Muscle of leg (tissue), 11 donors: Measurements from ENCODE around the gene MLPH. TPM values are rescaled to one million over a fixed set of nuclear protein-coding genes. Genes with fewer than 3 reads are reported as not detected.

Experiments
- DNase-seq: peaks from one replicate; pipeline ENCODE4 v3.0.0; 2013
- H3K27ac ChIP-seq: one replicate; pipeline ENCODE4 v1.5.1; 2013; ENCODE audit warnings: mild to moderate bottlenecking, low read length, control low read depth
- H3K27me3 ChIP-seq: one replicate; pipeline ENCODE4 v1.6.1; 2013; ENCODE audit warnings: low read length; ENCODE audit not compliant: control insufficient read depth, insufficient read depth
- H3K36me3 ChIP-seq: one replicate; pipeline ENCODE4 v1.6.1; 2013; ENCODE audit warnings: low read length; ENCODE audit not compliant: control insufficient read depth, insufficient read depth
- H3K4me1 ChIP-seq: one replicate; pipeline ENCODE4 v1.6.1; 2013; ENCODE audit warnings: low read length; ENCODE audit not compliant: control insufficient read depth, insufficient read depth
- H3K4me3 ChIP-seq: one replicate; pipeline ENCODE4 v1.5.1; 2013; ENCODE audit warnings: low read length, control low read depth
- H3K9me3 ChIP-seq: replicated peaks from 2 replicates; pipeline ENCODE4 v1.6.1; 2013; ENCODE audit warnings: low read depth, low read length; ENCODE audit not compliant: control insufficient read depth
- WGBS: methylation state at CpG from one replicate; pipeline ENCODE4 v1.1.5; 2013; ENCODE audit warnings: missing lambda C conversion rate; ENCODE audit not compliant: insufficient coverage; 5-methylcytosine and 5-hydroxymethylcytosine counted together
- polyA plus RNA-seq, 8 donors: library from polyadenylated mRNA; unstranded; fragments of 120-200 nt; gene quantifications; one replicate each; pipeline versions ENCODE4 v1.2.1 to v1.2.3, GENCODE V29; 2013; ENCODE audit warnings: inconsistent platforms in 1 of 8, low replicate concordance in 1 of 8; ENCODE audit not compliant: insufficient read length in 8 of 8, insufficient read depth in 1 of 8
- total RNA-seq: library from RNA; stranded (reverse); fragments of 120-200 nt; gene quantifications from one replicate; pipeline ENCODE4 v1.2.4, GENCODE V29; 2013

The MLPH gene
- total and polyA plus RNA-seq, 9 donors, result 0.22 to 4.5 (median 0.96) TPM

DNA sequence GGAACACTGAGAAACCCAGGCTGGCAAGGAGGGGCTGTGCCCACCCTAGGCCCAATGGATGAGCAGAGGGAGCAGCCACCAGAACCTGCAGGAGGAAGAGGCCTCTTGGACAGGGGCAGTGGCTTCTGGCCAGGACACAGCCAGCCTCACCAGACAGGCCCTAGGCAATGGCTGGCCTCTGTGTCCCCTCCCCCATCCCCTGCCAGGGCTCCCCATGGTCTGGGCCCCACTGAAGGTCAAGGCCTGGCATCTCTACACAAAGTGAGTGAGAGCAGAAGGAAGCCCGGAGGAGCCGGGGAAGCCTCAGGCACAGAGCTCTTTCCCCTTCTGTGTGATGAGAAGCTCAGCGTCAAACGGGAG is 85.7 kb downstream of the MLPH start:
- 64% methylated on average over 2 of the region's 4 CpGs for WGBS

DNA sequence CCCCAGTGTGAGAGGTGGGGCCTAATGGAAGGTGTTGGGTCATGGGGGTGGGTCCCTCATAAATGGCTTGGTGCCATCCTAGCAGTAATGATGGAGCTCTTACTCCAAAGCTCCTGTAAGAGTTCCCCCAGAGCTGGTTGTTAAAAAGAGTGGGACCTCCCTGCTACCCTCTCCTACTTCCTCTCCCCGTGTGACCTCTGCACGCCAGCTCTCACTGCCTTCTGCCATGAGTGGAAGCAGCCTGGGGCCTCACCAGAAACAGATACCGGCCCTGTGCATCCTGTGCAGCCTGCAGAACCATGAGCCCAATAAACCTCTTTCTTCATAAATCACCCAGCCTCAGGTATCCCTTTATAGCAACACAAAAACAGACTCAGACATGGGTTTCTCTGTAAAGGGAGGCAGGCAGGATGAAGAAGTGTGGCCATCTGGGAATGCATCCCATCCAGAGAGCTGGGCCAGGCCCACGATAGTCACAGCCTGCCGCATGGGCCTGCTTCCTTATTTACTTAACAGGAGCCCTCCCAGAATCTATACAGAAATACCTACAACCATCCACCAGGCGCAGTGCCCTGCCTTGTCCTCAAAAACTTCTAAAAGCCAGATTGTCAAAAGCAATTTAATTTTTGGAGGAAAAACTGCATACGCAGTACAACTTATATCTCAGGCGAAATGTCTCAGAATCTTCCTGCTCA is 86.8 kb downstream of the MLPH start:
- Histone ChIP-seq H3K27ac (no peak overlapping the region), H3K4me1 (peaks cover 22% of the 10 kb centered on the region), H3K9me3 (no peaks in the 10 kb centered on the region), H3K27me3 (no peaks in the 10 kb centered on the region), H3K36me3 (no peaks in the 10 kb centered on the region), H3K4me3 (no peak overlapping the region)
- DNase-seq, result no peak
- WGBS, result 88% methylated on average over 5 of the region's 8 CpGs

More for the DNA sequence above, 85.7 kb downstream of the MLPH start:
- no peak for DNase-seq
- H3K27ac ChIP-seq, result no peak overlapping the region
- no peaks in the 10 kb centered on the region for H3K27me3 ChIP-seq
- peaks cover 22% of the 10 kb centered on the region for H3K4me1 ChIP-seq
- H3K9me3 ChIP-seq, result no peaks in the 10 kb centered on the region
- H3K4me3 ChIP-seq, result no peak overlapping the region
- no peaks in the 10 kb centered on the region for H3K36me3 ChIP-seq

DNA sequence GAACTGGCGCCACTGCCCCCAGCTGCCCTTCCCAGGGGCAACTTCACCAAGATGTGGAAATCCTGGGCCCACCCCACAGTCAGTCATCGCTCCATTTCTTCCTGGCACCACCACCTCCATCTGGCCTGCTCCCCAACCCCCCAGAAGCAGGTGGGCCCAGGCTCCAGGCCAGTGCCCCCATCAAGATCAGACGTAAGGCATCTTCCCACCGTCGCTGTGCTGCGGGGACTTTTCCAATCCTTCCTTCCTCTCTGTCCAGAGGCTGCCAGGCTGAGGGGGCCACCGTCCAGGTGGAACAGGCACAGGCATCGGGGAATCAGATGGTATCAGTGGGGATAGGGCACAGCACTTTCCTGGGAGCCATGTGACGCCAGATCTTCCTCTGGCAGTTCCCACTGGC is 87.4 kb downstream of the MLPH start:
- peaks cover 22% of the 10 kb centered on the region for H3K4me1 ChIP-seq
- no peaks in the 10 kb centered on the region for H3K27me3 ChIP-seq
- no peak overlapping the region for H3K27ac ChIP-seq
- no peak overlapping the region for H3K4me3 ChIP-seq
- H3K36me3 ChIP-seq, result no peaks in the 10 kb centered on the region
- WGBS, result 84% methylated on average over 9 of the region's 9 CpGs
- H3K9me3 ChIP-seq, result no peaks in the 10 kb centered on the region
- no peak for DNase-seq

DNA sequence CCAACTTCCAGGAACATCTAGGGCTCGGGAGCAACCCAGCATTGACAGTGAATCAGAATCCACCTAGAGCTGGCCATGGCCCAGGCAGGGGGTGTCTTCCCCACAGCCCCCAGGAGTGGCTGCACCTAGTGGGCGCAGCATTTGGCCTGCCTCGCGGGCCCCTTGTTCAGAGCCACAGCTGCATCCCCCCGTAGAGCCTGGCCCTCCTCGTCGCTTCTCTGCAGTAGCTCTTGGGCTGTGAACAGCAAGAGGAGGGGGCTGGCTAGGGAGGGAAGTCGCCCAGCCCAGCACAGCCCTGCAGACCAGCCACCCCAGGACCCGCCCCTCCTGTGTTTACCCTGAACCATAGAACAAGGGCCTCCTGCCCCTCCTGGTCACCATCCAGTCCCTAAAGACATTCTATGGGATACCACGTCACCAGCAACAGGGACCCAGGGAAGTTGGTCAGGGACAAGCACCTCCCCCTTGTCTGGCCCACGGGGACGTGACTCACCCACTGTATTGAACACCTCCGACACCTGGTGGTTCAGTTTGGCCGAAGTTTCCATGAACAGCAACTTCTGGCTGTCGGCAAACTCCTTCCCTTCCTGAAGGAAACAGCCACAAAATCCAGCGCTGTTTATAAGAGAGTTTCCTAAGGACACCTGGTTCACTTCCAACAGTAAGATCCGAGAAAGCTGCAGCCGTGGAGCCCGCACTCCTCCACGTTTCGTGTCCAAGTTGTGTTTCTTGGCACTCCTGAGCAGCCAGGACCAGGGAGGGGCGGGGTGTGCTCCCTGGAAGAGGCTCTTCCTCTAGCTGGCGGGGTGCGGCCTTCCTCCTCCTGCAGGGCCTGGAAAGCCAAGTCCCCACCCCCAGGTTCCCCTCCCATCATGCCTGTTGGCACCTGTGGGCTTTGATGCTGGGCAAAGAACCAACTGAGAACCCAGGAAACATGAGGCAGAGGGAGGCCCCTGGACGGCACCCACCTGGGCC is 88.1 kb downstream of the MLPH start:
- WGBS, result 48% methylated on average over 20 of the region's 25 CpGs
- Histone ChIP-seq H3K9me3 (no peaks in the 10 kb centered on the region), H3K27ac (no peak overlapping the region), H3K36me3 (no peaks in the 10 kb centered on the region), H3K4me3 (no peak overlapping the region), H3K27me3 (no peaks in the 10 kb centered on the region), H3K4me1 (peaks cover 22% of the 10 kb centered on the region)
- DNase-seq, result peak; percentile 70

DNA sequence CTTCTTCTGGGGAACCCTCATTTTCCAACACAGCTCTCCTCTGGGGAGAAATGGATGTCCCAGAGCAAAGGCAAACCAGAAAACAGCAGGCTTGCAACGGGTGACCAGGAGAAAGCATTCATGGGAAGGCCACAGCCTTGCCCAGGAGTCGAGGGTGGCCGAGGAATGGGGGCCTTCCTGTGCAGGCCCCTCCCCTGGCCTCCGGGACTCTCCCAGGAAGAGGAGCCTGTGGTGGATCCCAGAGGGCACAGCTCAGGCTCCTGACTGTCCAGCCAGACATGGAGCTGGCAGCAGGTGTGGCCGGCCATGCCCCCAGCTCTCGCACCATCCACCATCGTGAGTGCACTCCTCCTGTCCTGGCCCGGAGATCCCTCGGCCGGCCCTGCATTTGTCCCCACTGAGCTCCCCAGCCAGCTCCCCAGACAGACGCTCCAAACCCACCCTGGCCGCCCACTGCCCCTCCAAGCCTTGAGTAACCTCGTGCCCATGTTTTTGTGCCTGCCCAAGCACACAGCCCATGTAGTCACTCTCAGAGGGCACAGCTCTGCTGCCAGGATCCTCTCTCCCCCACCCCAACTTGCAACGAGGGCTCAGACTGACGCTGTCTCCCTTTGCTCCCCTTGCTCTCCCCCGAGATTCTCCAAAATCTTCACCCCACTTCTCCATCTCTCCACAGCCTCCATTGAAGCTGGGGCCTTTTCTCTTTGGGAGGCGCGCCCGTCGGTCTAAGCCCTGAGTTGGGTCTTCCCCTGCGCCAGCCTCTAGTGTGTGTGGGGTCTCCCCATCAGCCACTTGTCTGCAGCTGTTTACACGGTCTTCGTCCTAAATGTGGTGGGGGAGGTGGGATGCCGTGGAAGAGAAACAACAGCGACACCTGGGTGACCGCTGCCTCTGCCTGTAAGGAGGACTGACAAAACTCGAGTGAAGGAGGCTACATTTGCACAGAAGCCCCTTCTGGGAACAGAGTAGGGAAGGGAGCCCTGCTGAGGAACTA is 89.1 kb downstream of the MLPH start:
- Histone ChIP-seq H3K4me3 (no peak overlapping the region), H3K27me3 (no peaks in the 10 kb centered on the region), H3K9me3 (no peaks in the 10 kb centered on the region), H3K36me3 (no peaks in the 10 kb centered on the region), H3K4me1 (peaks cover 22% of the 10 kb centered on the region), H3K27ac (no peak overlapping the region)
- no peak for DNase-seq
- 64% methylated on average over 21 of the region's 27 CpGs for WGBS

DNA sequence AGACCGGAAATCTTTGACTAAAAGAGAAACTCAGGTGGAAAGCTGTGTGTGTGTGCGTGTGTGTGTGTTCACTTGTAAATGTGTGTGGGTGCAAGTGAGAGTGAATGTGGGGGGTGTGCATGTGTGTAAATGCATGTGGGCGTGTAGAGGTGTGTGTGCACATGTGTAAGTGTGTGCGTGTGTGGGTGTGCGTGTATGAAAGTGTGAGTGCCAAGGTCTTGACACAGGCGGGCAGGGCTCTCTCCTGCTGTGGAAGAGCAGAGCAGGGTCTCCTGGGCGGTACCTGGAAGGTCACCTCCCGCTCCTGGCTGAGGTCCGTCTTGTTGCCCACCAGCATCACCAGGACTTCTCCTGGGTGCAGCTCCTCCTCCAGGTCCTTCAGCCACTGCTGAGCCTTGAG is 89.9 kb downstream of the MLPH start:
- Histone ChIP-seq H3K9me3 (no peaks in the 10 kb centered on the region), H3K36me3 (no peaks in the 10 kb centered on the region), H3K4me1 (peaks cover 26% of the 10 kb centered on the region), H3K27ac (no peak overlapping the region), H3K4me3 (no peak overlapping the region), H3K27me3 (no peaks in the 10 kb centered on the region)
- 84% methylated on average over 5 of the region's 9 CpGs for WGBS
- no peak for DNase-seq

DNA sequence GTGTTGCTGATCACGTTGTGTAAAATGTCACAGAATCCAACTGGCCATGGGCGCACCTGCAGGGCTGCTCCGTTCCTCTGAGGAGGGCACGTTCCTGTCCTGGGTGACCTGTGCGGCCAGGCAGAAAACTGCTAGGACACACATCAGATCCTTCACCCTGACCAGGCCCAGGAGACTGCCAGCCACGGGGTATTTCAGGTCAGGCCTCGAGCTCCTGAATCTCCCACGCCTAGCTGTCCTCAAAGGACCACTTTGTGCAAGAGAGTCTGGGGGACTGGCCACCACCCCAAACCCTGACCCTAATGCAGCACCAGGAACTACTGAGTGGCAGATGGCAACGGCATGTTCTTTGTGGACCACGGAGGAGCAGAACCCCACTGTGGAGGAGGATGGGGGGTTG is 90.4 kb downstream of the MLPH start:
- DNase-seq, result no peak
- Histone ChIP-seq H3K4me3 (no peak overlapping the region), H3K27ac (no peak overlapping the region), H3K27me3 (no peaks in the 10 kb centered on the region), H3K9me3 (no peaks in the 10 kb centered on the region), H3K4me1 (peaks cover 26% of the 10 kb centered on the region), H3K36me3 (no peaks in the 10 kb centered on the region)
- 84% methylated on average over 6 of the region's 10 CpGs for WGBS

DNA sequence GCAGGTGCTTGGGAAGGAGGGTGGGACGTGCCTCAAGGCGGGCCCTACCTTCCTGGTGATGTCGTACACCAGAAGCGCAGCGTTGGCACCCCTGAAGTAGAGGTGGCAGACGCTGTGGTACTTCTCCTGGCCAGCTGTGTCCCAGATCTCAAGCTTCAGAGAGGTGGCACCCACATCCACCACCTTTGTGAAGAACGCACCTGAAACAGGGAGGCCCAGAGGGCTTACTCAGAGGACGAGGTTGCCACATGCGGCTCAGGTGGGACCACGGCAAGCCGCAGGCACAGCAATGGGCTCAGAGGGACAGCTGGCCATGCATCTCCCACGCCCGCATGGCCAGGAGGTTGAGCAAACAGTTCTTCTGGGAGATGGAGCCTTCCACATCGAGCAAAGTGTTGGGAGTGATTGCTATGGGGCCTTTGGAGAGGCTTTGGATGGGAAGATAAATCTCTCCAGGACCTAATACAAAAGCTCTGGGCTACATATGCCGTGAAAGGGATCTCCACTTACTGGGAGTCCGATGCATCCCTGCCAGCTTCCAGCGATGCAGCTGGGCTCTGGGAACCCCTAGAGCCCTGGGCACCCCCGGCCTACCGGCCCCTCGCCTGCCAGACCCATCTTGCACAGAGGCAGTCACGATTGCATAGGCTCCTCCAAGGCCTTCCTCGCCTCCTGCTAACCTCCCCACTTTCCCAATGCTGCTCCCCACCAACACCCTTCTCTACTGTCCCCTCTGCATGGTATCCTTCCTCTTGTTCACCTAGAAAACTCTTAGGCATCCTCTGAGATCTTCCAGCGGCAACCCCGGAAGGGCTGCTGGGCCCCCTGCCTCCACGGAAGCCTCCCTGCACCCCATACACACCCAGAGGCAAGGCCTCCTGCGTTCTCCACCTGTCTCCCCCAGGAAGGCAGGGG is 91.2 kb downstream of the MLPH start:
- WGBS, result 89% methylated on average over 23 of the region's 26 CpGs
- H3K36me3 ChIP-seq, result no peaks in the 10 kb centered on the region
- H3K4me1 ChIP-seq, result peaks cover 24% of the 10 kb centered on the region

DNA sequence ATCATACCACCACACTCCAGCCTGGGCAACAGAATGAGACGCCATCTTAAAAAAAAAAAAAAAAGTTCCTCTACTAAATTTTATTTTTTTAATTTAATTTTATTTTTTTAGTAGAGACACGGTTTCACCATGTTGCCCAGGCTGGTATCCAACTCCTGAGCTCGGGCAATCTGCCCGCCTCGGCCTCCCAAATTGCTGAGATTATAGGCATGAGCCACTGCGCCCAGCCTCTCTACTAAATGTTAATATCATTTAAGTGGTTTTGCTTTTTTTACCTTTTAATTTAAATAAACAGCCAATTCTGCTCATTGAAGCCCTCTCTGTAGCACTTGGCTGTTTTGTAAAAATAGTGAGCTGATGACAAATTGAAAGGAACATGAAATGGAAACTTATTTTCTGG is 94.3 kb downstream of the MLPH start:
- WGBS, result no CpG with 5 or more reads among the region's 6 CpGs
- Histone ChIP-seq H3K4me3 (no peak overlapping the region), H3K27ac (no peak overlapping the region), H3K4me1 (peaks cover 18% of the 10 kb centered on the region), H3K9me3 (no peaks in the 10 kb centered on the region), H3K36me3 (no peaks in the 10 kb centered on the region), H3K27me3 (no peaks in the 10 kb centered on the region)
- DNase-seq, result no peak

More for the DNA sequence above, 91.2 kb downstream of the MLPH start:
- Histone ChIP-seq H3K27ac (no peak overlapping the region), H3K4me3 (no peak overlapping the region), H3K27me3 (no peaks in the 10 kb centered on the region), H3K9me3 (no peaks in the 10 kb centered on the region)
- DNase-seq, result no peak
